C4-2B (cell line): ENCODE data around the gene NPAS1.

ENCODE experiments used
- H3K27ac ChIP-seq: fragments of 450-650 bp; 2 replicates; pipeline ENCODE4 v1.5.1; 2017
- ZFX ChIP-seq: fragments of 450-650 bp; IDR thresholded peaks from 2 replicates; pipeline ENCODE4 v1.6.1; 2017
- TF ChIP-seq, protein P1 (sequence below): fragments of 450-650 bp; conservative IDR thresholded peaks from 2 replicates; pipeline ENCODE4 v1.5.1; 2017; ENCODE audit warnings: mild to moderate bottlenecking

The NPAS1 gene

DNA sequence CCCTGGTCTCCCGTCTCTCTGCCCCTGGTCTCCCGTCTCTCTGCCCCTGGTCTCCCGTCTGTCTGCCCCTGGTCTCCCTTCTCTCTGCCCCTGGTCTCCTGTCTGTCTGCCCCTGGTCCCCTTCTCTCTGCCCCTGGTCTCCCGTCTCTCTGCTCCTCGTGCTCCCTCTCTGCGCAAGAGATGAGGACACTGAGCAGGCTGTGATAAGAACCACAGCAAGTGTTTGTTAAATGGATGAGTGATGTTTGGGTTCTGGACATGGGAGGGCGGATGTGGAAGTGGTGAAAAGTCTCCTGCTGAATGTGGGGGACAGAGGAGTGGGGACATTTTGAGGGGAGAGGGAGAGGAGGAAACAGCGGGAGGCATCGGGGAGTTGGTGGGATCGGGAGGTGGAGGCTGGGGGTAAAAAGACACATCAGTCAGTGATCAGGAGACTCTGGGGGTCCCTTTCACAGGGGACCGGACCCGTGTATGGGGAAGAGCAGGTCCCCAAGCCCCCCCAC is 8.0 kb downstream of the NPAS1 start:
- no peak for TF ChIP-seq ZFX
- TF ChIP-seq, protein P1, sequence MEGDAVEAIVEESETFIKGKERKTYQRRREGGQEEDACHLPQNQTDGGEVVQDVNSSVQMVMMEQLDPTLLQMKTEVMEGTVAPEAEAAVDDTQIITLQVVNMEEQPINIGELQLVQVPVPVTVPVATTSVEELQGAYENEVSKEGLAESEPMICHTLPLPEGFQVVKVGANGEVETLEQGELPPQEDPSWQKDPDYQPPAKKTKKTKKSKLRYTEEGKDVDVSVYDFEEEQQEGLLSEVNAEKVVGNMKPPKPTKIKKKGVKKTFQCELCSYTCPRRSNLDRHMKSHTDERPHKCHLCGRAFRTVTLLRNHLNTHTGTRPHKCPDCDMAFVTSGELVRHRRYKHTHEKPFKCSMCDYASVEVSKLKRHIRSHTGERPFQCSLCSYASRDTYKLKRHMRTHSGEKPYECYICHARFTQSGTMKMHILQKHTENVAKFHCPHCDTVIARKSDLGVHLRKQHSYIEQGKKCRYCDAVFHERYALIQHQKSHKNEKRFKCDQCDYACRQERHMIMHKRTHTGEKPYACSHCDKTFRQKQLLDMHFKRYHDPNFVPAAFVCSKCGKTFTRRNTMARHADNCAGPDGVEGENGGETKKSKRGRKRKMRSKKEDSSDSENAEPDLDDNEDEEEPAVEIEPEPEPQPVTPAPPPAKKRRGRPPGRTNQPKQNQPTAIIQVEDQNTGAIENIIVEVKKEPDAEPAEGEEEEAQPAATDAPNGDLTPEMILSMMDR, result no peak
- no peak overlapping the region for H3K27ac ChIP-seq

DNA sequence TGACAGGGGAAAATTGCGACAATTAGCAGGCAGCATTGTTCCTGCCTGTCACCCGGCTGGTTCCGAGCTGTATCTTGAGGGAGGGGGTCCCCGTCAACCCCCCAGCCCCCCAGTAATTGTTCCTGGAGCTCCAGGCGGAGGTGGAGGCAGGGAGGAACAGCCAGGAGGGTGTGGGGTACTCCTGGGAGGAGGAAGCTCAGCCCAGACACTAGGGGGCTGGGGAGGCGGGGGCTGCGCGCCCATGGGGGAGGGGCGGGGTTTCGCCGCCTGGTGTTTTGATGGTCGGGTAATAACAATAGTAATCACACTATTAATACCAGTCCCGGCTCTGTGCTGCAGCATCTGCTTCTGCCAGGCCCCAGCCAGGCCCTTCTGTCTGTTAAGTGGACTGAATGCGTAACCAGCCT is 8.6 kb downstream of the NPAS1 start:
- TF ChIP-seq ZFX, result no peak
- TF ChIP-seq, protein P1, result no peak
- H3K27ac ChIP-seq, result no peak overlapping the region

DNA sequence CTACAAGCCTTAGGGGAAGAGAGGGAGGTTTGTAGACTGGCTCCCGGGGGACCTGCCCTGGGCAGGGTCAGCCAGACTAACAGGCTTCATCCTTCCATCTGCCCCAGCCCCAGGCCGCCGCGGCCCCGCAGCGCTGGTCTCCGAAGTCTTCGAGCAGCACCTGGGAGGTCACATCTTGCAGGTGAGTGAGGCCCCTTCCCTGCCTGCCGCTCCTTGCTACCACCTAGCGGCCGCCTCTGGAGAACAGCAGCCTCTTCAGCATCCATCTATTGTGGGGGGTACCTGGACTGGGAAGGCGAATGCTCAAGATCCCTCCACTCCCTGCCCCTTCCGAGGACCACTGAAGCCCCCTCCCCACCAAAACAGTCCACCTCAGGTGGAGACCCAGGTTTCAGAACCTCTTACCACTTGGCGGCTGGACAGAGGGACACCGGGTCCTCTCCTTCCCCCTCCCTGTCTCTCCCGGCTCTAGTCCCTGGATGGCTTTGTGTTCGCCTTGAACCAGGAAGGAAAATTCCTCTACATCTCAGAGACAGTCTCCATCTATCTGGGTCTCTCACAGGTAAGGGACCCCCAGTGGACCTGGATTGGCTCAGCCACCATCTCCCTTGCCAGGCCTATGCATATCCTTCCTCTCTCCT is 12.7 kb downstream of the NPAS1 start:
- no peak overlapping the region for H3K27ac ChIP-seq
- TF ChIP-seq, protein P1, result peak; percentile 84
- no peak for TF ChIP-seq ZFX

DNA sequence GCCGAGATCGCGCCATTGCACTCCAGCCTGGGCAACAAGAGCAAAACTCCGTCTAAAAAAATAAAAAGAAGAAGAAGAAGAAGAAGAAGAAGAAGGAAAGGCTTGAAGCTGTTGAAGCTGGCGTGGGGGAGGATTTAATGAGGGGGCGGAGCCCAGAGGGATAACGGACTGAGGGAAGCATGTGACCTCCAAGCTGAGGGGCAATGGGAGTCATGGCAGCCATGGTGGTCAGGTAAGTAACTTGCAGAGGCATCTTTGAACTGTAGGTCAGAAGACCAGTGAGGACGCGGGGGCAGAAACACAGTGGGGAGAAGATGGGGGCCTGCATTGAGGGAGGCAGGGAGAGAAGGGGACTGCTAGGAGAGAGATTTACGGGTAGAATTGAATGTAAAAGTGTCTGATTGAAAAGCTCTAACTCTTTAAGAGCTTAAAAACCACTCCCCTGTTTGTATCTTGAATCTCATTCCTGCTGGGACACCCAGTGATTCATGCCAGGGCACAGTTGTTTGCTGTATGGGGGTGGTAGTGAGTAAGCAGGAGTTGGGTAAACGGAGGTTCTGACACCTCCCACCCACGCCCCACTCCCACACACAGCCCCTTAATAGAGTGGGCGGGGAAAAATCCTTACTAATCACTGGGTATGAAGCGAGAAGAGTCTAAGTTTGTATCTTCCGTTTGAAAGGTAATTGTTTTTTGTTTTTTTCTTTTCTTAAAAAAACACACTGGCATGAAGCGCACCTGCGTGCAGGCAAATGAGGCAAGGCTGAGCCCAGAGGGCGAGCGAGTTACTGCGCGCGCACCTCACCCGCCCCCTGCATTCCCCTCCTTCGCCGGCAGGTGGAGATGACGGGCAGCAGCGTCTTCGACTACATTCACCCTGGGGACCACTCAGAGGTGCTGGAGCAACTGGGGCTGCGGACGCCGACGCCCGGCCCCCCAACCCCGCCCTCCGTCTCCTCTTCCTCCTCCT is 15.8 kb downstream of the NPAS1 start:
- TF ChIP-seq ZFX, result no peak
- TF ChIP-seq, protein P1, result peak; percentile 86
- peak overlapping the region; percentile 31 for H3K27ac ChIP-seq

DNA sequence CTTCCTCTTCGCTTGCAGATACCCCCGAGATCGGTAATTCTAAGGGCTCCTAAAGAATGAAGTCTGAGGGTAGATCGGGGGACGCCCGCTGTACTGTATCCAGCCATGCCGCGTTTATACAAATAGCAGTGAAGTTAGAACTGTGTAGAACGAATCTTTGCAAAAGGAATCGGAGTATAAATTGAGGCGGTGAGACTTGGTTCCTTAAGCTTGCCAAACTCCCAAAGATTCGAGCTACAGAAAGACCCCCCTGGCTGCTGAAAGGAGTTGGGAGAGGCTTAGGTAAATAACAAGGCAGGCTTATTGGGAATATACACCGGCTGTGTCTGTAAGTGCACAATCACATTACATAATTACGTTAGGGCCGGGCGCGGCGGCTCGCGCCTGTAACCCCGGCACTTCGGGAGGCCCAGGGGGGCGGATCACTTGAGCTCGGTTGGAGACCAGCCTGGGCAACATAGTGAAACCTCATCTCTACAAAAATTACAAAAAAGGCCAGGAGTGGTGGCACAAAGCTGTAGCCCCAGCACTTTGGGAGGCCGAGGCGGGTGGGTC is 16.5 kb downstream of the NPAS1 start:
- H3K27ac ChIP-seq, result peak overlapping the region; percentile 31
- TF ChIP-seq ZFX, result no peak
- TF ChIP-seq, protein P1, result peak; percentile 71

DNA sequence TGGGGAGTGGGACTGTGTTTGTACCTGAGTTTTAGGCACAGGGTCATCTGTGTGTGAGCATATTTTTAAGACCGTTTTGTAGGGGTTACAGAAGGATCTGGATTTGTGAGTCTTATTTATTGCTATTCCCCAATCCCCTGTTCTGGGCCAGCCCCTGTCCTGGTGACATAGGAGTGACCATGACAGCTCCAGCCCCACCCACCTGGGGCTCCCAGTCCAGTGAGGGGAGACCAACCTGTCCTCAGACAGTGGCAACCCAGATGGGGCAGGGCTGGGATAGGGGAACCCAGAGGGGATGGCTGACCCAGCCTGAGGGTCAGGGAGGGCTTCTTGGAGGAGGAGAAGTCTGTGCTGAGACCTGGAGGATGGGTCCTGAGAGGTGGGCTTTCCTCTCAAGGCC is 18.1 kb downstream of the NPAS1 start:
- TF ChIP-seq, protein P1, result no peak
- no peak for TF ChIP-seq ZFX
- H3K27ac ChIP-seq, result no peak overlapping the region
